A673 (cell line): ENCODE measurements around the gene RSRC1.

Experiments
- EZH2 ChIP-seq: fragments of 200-600 bp; sonication (generic); IDR thresholded peaks from 2 replicates; pipeline ENCODE4 v1.6.1; 2017; ENCODE audit warnings: borderline replicate concordance, low read depth, mild to moderate bottlenecking, mixed read lengths, antibody characterized with exemption, low read length; ENCODE audit not compliant: poor library complexity, severe bottlenecking
- TF ChIP-seq, protein P1 (sequence below): fragments of 300-800, 200-600 bp; sonication (generic); conservative IDR thresholded peaks from 2 replicates; pipeline ENCODE4 v1.5.1; 2017; ENCODE audit warnings: low read depth, mild to moderate bottlenecking, antibody characterized with exemption, low read length, moderate library complexity, mixed read lengths

DNA sequence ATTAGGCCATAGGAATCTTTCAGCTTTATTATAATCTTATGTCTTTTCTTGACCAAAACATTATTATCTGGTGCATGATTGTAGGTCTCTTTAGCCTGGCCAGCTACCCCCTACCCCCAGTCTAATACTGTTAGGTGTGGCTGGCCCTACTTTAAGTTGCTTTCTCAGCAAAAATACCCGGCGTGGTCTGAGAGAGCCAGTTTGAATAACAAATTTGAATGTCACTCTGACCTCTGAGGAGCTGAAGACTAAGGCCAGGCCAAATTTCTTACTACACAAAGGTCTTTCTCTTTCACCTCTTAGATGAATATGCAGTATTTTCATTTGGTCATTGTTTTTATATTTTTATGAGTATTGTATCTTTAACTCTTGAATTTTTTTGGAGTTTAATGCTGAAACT lies 272.6 kb downstream of the RSRC1 start:
- TF ChIP-seq, protein P1, sequence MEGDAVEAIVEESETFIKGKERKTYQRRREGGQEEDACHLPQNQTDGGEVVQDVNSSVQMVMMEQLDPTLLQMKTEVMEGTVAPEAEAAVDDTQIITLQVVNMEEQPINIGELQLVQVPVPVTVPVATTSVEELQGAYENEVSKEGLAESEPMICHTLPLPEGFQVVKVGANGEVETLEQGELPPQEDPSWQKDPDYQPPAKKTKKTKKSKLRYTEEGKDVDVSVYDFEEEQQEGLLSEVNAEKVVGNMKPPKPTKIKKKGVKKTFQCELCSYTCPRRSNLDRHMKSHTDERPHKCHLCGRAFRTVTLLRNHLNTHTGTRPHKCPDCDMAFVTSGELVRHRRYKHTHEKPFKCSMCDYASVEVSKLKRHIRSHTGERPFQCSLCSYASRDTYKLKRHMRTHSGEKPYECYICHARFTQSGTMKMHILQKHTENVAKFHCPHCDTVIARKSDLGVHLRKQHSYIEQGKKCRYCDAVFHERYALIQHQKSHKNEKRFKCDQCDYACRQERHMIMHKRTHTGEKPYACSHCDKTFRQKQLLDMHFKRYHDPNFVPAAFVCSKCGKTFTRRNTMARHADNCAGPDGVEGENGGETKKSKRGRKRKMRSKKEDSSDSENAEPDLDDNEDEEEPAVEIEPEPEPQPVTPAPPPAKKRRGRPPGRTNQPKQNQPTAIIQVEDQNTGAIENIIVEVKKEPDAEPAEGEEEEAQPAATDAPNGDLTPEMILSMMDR, result no peak
- TF ChIP-seq EZH2, result no peak
